H1 (cell line): Measurements from ENCODE around the gene MRRF. TPM values are rescaled to one million over a fixed set of nuclear protein-coding genes. Genes with fewer than 3 reads are reported as not detected.

Source experiments
- CHD7 ChIP-seq: fragments of 300-600 bp; sonication (generic); IDR thresholded peaks from 2 replicates; pipeline ENCODE4 v1.7.1; 2012; ENCODE audit warnings: low read length, moderate library complexity, mild to moderate bottlenecking, inconsistent platforms; ENCODE audit not compliant: insufficient replicate concordance
- HDAC2 ChIP-seq, 2 experiments: fragments of 300-600 bp in 1 of 2; sonication (generic) in 1 of 2; IDR thresholded peaks; 2 replicates each; pipeline ENCODE4 v1.6.1; 2011 to 2012; ENCODE audit warnings: low read depth in 2 of 2, low read length in 2 of 2, mild to moderate bottlenecking in 2 of 2, moderate library complexity in 2 of 2, borderline replicate concordance in 1 of 2, inconsistent platforms in 1 of 2
- KDM1A ChIP-seq: fragments of 200-600, 300-600 bp; sonication (generic); IDR thresholded peaks from 2 replicates; pipeline ENCODE4 v1.7.1; 2016; ENCODE audit warnings: mild to moderate bottlenecking, low read length, borderline replicate concordance
- RBBP5 ChIP-seq: IDR thresholded peaks from 2 replicates; pipeline ENCODE4 v1.7.1; 2012; ENCODE audit warnings: low read depth, mild to moderate bottlenecking, inconsistent platforms, low read length, moderate library complexity, borderline replicate concordance
- TCF12 ChIP-seq: IDR thresholded peaks from 2 replicates; pipeline ENCODE4 v1.6.1; 2011; ENCODE audit warnings: low read depth, mild to moderate bottlenecking, low read length
- polyA plus RNA-seq, 7 experiments: library from polyadenylated mRNA; depleted of rRNA in 3 of 7; stranded (reverse) in 5 of 7; unstranded in 2 of 7; fragments of >200 nt in 5 of 7; fragments of 200-250 nt in 2 of 7; gene quantifications; 1 replicate in 5 of 7; 2 replicates in 1 of 7; 4 replicates in 1 of 7; pipeline versions ENCODE4 v1.2.1 to v1.2.3, GENCODE V29; 2011 to 2013; ENCODE audit warnings: missing spikeins in 2 of 7, mixed read lengths in 2 of 7
- total RNA-seq: library from RNA; stranded (reverse); fragmentation: NEBNext Ultra II Directional; extraction: Animal tissue kit (Norgen Biotek cat#: 25700); gene quantifications from 2 replicates; pipeline ENCODE4 v1.2.1, GENCODE V29; 2021

The MRRF gene
- total and polyA plus RNA-seq, 2 of the 8 experiments (the other 6 are each of a cell fraction or from before 2014, with no cell fraction given) = 29.4 to 47.8 TPM

GRCh38 chr9:122367774-122368460 lies 103.2 kb downstream of the MRRF start (continued):
- TF ChIP-seq CHD7 (no peak), TCF12 (no peak), HDAC2 (IDR thresholded peaks at IDR 0.05; ENCODE audit: borderline replicate concordance in 1 of 2, low read depth in 2 of 2, low read length in 2 of 2) (no peak), RBBP5 (no peak), KDM1A (no peak)
